Stimulated activated CD4-positive, alpha-beta T cell treated with anti-CD3 and anti-CD28 coated beads, TNF-alpha, amount 100 ng/mL, for 1 hour (primary cell): ENCODE data around the gene SLC34A1.
"Not testable (repeated sequence)": the region's sequence is repeated elsewhere in the genome, so short reads cannot be mapped to it uniquely, and the experiment has no call there.

Source experiments
- DNase-seq, 3 donors: peaks; one replicate each; pipeline ENCODE4 v3.0.0-alpha.2; 2020; ENCODE audit warnings: low read depth in 3 of 3, low spot score in 1 of 3

Gene SLC34A1

DNA sequence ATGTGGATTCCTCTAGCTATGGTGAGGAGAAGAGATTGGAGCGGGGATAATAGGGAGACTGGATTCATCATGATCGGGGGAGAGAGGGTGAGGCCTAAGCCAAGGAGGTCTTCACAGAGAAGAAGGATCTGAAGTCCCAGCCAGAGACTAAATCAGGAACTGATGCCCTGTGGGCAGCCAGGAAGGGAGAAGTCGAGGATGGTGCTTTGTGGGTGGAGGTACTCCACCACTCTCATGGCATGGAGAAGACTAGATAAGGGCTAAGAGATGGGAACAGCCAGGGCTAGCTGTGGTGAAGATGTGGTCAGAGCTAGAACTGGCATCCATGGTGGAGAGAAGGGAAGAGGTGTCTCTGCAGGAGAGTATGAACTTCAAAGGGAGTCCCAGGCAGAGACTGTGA, 29.5 kb upstream of the SLC34A1 start:
- no peak for DNase-seq

DNA sequence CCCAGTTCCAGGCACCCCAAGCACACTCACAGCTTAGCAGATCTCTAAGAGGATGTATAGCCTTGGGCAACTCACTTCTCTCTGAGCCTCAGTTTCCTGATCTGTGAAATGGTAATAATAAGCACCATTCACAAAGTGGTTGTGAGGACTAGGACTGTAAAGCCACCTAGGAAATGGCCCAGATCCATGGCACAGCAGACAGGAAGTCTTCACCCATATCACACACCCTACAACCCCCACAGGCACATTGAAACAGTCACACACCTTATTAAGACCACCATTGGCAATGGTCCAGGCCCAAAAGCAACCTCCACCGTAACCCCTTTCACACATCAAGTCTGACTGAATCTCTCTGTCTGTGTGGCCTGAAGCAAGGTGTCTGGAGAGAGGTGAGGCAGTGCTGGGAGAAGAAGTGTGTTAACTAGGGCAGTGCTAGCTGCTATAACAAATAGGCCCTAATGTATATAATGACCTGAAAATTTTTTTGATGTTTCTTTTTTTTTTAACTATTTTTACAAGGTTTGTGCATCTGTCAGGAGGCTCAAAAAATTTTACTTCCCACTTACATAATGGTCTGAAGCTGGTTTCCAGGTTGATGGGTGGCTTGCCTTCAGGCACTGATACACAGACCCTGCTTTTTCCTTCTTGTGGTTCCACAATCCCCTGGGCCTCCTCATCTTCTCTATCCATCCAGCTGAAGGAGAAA, 28.9 kb upstream of the SLC34A1 start:
- no peak for DNase-seq

DNA sequence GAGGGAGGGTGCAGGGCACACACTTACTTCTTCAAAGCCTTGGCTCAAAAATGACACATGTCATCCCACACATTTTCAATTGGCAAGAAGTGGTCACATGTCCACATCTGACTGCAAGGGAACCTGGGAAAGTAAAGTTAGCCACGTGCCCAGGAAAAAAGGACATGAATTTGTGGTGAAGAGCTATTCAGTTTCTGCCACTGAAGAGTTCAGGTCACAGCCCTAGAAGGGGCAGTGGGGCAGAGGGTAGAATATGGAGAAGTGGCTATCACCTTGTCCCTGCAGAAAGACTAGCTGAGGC, 28.4 kb upstream of the SLC34A1 start:
- no peak for DNase-seq

DNA sequence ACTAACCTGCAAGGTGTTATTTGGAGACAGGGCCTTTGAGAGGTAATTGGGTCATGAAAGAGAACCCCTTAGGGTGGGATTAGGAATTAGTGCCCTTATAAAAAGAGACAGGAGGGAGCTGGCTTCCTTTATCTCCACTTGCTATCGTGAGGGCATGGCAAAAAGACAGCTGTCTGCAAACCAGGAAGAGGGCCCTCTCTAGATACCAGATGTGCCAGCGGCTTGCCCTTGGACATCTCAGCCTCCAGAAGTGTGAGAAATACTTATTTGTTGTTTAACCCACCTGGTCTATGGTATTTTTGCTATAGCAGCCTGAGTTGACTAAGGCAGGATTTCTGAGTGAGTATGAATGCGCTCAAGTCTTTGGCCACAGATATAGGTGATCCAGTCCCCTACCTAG, 27.5 kb upstream of the SLC34A1 start:
- DNase-seq = no peak

DNA sequence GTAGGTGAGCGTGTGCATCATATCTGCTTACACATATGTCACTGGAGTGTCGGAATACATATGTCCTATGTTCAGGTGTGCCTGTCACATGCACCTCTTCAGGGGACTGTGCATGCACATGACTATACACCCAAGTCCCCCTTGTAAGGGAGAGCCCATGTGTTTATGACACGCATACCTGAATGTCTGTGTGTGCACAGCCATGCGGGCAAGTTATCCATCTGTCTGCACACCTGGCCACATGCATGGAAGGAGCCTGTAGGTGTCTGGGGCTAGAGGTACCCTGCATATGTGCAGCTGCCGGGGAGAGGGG, 27.1 kb upstream of the SLC34A1 start:
- DNase-seq = no peak

DNA sequence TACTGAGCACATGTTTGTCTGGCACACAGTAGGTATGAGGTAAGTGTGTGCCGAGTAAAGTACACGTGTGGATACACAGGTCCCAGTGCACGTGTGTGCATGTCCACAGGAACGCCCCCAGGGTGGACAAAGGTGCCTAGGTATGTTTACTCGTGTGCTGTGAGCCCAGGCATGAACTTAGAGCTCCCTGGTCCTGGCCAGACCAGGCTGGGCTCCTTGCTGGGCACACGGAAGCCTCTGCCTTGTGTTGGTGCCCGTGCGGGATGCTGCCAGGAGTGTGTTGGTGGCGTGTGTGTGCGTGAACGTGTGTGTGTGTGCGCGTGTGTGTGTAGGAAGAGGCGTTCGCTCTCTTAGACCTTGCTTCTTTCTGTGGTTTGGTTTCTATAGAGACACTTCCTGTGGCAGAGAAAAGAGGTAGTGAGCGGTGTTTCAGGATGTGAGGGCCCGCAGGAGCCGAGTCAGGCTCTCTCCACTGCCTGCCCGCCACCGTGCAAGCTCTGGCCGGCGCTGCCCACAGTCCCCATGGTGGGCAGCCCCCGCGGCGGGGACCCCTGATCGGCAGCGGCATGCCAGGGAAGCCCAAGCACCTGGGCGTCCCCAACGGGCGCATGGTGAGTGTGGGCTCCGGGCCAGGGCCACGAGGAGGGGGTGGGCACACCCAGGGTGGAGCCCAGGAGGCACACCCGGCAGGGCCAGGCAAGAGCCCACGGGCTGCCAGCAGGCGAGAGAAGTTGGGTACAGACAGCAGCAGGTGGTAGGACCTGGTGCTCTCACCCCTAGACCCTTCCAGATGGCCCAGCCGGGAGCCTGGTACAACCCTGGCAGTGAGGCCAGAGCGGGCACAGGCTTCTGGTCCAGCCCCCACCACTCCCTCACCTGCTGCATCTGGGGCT, 26.5 kb upstream of the SLC34A1 start, which contains the start of gene RGS14:
RGS14 (plus strand) TSS at position 466 of the 893 bp plus-strand sequence; CDS start at position 567, 101 bp downstream.
- DNase-seq = peak in 2 of 3 donors; percentile 38 to 47

DNA sequence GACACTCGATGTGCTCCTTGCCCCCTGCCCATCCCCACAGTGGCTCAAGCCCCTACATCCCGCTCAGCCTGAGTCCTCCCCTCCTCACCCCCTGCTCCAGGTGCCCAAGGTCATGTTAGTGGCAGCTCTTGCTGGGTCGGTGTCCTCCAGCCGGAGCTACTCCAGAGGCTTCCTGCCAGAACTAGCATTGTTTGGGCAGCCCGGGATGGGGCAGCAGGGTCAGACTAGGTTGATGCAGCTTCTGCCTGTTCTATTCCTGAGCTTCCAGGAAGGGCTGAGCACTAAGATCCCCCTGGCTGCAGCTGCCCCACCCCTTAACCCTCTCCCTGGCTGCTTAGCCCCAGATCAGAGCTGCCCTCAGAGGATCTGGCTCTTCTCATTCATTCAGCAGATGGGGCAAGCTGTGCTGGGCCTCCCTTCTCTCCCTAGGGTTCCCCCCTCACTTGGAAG, 25.8 kb upstream of the SLC34A1 start:
- DNase-seq = no peak

DNA sequence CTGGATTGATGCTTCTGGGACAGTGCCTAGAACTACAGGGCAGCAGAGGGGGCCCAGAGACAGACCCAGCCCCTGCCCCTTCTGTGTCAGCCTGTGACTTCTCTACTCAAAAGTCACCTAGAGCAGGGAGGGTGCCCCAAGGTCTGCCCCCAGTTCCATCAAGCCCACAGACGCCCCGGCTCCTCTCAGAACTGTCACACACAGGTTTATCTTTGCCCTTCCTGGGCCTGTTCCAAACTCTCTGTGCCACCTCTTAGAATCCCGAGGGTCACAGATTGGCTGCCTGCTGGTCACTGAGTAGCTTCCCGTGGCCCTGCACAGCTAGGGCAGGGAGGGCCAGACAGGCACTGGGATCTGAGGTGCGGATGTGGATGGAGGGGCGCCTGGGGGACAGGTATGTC, 24.8 kb upstream of the SLC34A1 start:
- no peak for DNase-seq

DNA sequence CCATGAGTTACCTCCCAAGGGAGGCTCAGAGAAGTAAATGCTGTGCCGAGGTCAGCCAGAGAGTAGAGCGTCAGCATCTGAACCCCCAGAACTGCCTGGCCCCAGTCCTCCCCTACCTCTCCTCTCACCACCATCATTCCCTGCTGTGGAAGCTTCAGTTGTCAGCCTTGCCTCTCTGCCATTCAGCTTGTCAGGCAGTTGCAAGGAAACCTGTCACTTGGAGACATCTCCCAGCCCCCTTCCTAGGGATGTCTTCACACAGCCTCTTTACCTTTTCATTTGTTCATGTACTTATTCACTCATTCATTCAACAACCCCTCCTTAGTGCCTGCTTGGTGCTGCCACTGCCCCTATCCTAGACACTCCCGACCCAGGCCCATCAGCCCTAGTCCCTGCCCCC, 24.4 kb upstream of the SLC34A1 start:
- no peak for DNase-seq

DNA sequence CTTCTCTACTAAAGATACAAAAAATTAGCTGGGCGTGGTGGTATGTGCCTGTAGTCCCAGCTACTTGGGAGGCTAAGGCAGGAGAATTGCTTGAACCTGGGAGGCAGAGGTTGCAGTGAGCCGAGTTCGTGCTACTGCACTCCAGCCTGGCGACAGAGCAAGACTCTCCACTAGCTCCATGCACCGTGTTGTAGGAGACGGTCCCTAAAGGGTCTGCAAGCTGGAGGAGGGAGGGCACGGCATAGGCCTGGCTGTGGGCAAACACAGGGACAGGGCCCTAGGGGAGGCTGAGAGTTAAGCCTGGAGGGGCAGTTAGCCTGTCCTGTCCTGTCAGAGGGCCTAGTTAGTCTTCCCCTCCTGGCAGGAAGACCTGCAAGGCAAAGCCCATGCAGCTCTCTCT, 23.5 kb upstream of the SLC34A1 start:
- not testable (repeated sequence) for DNase-seq

DNA sequence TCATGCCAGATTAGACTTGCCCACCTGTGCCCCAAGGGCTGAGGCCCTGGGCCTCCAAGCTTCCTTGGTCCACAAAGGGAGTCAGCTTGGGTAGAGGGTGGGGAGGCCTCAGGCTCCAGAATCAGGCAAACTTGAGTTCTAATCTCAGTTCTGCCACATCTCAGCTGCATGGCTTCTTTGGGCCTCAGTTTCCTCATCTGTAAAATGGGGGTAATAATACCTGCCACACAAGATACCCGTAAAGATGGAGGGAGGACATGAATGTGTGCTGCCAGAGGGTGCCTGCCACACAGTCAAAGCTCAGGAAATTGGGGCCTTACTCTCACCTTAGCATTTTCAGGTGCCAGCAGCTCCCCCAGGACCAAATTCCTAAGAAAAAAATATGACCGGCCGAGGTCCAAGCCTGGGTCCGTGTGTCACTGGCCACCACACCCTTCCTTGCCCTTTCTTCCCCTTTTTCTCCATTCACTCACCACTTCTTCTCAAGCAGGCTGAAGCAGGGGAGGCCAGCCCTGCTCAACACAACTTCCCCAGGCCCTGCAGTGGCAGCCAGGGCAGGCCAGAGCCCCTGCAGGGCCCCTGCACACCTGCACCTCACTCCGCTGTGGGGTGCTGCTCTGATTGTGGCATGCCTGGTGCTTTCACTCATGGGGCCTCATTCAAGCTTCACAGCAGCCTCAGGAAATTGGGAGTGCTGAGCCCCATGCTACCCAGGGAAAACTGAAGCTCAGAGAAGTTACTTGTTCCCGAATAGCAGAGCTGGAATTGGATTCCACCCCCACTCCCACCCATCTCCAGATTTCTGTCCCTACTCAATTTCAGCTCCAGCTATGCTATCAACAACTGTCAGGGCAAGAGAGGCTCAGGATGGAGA, 22.6 kb upstream of the SLC34A1 start:
- no peak for DNase-seq

DNA sequence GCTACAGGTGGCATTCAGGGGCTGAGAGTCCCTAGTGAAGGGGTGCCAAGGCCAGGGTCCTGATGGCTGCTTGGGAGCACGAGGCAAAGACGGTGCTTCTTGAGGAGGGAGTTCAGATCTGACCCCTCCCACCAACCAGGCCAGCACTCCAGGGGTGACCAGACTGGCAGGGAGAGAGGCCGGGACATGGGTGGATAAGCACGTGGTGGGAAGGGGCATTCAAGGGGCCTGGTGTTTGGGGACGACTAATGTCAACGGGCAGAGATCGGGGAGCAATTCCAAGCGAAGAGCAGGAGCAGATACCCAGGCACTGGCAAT, 22.0 kb upstream of the SLC34A1 start:
- no peak for DNase-seq

DNA sequence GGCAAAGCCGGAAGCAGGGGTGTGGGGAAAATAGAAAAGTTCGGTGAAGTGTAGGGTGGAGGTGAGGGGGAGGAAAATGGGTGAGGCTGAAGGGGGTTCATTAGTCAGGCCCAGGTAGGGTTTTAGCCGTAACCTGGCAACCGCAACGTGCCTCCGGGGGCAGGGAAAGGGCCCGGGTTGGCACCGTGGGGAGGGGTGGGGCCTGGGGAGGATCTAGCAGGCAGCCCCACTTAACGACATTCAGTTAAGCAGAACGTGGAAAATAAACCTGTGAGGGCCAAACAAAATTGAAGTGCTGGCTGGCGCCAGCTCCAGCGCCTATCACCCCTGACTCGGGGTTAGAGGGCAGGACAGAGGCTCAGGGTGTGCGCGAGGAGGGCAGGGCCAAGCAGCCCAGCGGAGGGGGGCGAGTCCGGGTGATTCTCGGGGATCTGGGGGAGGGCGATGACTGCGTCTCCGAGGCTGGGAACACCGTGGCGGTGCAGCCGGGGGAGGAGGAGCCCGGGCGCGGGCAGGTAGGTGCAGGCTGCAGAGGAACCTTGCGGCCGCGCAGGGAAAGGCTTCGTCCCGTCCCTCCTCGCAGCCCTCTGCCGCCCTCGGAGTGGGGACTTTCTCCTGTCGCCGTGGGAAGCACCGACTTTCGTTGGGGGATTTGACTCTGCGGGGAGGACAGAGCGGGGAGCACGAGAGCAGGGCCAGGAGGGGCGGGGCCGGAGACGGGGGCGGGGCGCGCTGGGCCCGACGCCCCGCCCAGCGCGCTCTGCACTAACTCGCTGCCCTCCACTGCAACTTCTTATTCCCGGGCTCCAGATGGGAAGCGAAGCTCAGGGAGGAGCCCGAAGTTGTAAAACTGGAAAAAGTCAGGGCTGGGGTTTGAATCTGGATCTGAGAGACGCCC, 21.4 kb upstream of the SLC34A1 start:
- DNase-seq = peak; percentile 29 to 62 (median 45)

DNA sequence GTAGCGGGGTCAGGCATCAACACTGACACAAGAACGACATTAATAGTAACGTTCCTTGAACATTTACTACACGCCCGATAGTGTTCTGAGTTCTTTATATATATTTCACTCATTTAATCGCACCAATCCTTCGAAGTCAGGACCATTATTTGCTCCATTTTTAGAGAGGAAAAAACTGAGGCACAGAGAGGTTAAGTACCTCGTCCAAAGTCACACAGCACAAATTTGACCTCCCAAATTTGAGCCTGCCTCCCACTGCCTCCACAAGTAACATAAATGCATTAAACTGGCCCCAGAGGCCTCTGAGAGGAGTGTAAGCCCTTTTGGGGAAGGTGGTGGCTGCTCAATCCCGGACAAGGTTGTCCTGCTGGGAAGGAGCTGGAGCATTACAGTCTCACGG, 20.7 kb upstream of the SLC34A1 start:
- no peak for DNase-seq

DNA sequence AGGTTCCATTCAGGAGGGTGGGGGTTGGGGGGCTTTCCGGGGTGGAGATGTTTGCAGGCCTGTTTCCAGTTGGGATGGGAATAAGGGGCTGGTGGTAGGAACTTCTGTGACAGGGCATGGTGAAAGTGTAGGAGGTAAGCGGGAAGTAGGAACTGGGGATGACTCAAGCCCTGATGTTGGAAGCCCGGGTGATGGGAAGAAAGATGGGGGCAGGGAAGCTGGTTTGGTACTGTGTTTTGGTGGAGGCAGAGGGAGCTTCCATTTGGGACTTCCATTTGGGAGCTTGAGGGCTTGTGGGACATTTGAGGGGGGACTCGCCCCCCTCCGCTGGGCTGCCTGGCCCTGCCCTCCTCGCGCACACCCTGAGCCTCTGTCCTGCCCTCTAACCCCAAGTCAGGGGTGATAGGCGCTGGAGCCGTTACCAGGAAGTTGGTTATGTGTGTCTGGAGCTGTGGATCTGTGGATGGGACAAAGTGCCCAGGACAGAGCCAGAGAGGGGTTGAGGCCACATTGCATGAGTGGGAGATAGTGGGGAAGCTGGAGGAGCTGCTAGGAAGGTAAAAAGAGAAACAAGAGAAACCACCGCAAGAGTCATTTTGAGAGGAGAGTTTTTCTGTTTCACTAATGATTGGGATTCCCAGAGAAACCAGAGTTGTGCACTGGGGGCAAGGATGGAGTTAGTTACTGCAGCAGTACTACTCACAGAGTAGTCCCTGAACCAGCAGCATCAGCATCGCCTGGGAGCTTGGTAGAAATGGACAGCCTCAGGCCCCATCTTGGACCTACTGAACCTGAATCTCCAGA, 19.9 kb upstream of the SLC34A1 start:
- no peak for DNase-seq

DNA sequence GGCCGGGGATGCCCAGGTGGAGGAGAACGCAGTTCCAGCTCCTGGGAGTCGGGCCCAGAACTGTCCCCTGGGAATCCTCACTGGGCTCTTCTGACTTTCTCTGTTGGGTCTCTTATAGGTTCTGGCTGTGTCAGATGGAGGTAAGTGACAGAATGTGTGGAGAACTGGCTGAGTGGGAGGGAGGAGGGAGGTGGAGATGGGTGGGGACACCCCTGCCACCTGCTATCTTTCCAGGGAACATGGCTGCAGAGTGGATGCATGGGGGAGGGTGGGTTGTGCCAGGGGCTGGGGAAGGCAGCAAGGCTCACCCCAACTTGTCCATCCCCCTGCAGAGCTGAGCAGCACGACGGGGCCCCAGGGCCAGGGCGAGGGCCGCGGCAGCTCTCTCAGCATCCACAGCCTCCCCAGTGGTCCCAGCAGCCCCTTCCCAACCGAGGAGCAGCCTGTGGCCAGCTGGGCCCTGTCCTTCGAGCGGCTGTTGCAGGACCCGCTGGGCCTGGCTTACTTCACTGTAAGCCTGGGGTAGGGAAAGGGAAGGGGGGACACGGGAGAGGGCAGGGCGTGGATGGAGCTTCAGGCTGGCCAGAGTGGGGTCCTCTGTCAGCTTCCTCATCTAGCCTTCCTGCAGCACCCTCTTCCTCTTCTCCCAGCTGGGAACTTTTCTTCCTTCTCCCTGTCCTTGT, 18.2 kb upstream of the SLC34A1 start:
- DNase-seq = no peak

DNA sequence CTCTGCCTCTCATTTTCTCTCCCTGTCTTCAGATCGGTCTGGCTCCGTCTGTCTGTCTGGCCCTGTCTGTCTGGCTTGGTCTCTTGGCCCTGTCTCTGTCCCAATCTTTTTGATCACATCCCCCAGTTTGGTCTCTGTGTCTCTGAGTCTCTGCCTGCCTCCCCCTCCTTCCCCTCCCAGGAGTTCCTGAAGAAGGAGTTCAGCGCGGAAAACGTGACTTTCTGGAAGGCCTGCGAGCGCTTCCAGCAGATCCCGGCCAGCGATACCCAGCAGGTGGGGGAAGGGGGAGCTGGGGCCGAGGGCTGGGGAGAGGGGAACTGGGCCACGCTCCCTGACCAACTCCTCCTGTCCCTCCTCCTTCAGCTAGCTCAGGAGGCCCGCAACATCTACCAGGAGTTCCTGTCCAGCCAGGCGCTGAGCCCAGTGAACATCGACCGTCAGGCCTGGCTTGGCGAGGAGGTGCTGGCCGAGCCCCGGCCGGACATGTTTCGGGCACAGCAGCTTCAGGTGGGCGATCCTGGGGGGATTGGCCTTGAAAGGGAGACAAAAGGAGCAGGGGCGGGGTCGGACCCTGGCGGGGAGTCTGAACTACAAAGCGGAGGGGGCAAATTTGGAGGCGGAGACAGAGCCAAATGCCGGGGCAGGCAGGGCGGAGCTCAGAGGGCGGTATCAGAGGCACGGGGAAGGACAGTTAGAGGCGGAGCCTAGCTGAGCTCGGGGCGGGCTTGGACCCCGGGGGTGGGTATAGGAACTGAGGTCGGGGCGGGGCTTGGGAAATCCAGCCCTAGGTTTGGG, 17.5 kb upstream of the SLC34A1 start:
- no peak for DNase-seq

DNA sequence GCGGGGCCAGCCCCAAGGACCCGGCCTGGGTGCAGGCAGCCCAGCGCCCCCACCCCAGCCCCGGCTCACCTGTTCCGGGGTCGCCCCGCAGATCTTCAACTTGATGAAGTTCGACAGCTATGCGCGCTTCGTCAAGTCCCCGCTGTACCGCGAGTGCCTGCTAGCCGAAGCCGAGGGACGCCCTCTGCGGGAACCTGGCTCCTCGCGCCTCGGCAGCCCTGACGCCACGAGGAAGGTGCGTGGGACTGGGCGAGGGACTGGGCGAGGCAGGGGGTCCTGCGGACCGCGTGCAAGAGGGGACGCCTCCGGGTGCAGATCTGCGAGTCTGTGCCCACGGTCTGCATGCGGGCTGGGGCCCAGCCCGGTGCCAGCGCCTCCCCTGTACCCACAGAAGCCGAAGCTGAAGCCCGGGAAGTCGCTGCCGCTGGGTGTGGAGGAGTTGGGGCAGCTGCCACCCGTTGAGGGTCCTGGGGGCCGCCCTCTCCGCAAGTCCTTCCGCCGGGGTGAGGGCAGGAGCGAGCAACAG, 16.8 kb upstream of the SLC34A1 start:
- DNase-seq = no peak
